ENCODE data around the gene AKR1C3. TPM values are rescaled to one million over a fixed set of nuclear protein-coding genes. Genes with fewer than 3 reads are reported as not detected.

AKR1C3 gene
- total RNA-seq, 1 donor from 2014 or later, result 45.4 TPM

- H3K9me3 ChIP-seq, result no peaks in the 10 kb centered on the region
- no peaks in the 10 kb centered on the region for H3K4me1 ChIP-seq
- no peak overlapping the region for H3K27ac ChIP-seq
Observed at GRCh38 chr10:5146920-5147254, 52.7 kb downstream of the AKR1C3 start.

DNA sequence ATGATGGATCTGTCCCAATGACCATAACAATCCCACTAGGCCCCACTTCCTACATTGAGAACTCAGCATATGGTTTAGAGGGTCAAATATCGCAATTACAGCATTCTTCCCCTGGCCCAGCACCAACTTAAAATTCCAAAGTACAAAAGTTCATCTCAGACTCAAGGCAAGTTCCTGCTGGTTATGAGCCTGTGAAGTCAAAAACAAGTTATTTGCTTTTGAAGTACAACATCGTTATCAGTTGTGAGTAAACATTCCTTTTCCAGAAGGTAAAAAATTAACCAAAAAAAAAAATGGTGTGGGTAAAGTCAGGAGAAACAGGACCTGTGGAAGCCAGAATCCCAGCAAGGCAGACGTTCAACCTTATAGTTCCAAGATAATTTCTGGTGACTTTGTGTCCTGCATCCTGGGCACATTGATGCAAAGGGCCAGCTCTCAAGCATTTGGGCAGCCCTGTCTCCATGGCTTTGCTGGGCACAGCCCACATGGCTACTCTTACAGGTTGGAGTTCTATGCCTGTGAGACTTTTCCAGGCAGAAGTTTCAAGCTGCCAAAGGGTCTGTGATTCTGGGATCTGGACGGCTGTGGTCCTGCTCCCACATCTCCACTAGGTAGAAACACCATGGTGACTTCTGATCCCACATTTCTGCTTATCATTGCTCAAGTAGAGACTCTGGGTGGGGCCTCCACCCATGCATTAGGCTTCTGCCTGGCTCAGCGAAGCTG, 53.2 kb downstream of the AKR1C3 start:
- Histone ChIP-seq H3K4me3 (no peak overlapping the region), H3K9me3 (no peaks in the 10 kb centered on the region), H3K27ac (no peak overlapping the region), H3K27me3 (no peaks in the 10 kb centered on the region), H3K36me3 (no peaks in the 10 kb centered on the region), H3K4me1 (no peaks in the 10 kb centered on the region)
- intact Hi-C loops (cut with DNase I), result no loop called here
- TF ChIP-seq POLR2A (IDR thresholded peaks at IDR 0.05) (no peak), CTCF (IDR thresholded peaks at IDR 0.05) (no peak), POLR2AphosphoS5 (IDR thresholded peaks at IDR 0.05; ENCODE audit: insufficient read depth in 1 of 2, low read depth in 1 of 2) (no peak)
- DNase-seq (ENCODE audit: extremely low spot score in 2 of 2), result no peak

More at GRCh38 chr10:5146920-5147254, 52.7 kb downstream of the AKR1C3 start:
- intact Hi-C loops (cut with DNase I), result no loop called here
- no peak for DNase-seq (ENCODE audit: extremely low spot score in 2 of 2)
- TF ChIP-seq CTCF (IDR thresholded peaks at IDR 0.05), result no peak
- H3K36me3 ChIP-seq, result no peaks in the 10 kb centered on the region
- H3K4me3 ChIP-seq, result no peak overlapping the region
- no peaks in the 10 kb centered on the region for H3K27me3 ChIP-seq

DNA sequence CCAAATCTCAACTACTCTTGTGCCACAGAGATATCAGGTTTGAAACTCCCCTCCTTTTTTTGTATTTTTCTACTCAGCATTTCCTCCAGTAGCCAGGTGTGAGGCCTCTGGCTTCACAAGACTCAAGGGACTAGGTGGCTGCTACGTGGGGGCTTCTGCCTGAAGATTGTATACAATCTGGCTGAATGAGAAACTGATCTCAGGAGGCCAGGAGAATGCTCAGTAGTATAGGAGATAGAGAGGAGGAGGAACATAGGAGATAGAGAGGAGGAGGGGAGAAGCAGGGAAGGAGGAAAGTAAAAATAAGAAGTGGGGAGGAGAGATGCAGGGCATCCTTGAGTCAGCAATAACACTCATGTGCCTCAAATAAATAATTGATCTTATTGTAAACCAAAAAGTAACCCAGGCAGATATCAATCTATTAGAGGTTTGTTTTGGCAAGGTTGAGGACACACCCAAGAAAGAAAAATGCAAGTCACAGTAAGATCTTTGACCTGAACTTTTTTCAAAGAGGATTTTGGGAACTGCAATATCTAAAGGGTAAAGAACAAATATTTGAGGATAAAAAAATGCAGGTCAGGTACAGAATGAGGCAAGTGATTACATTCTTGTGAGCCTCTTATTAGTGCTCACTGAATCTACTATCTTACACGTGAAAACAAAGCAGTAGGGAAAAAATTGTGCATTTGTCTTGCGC, 53.9 kb downstream of the AKR1C3 start:
- Histone ChIP-seq H3K4me3 (no peak overlapping the region), H3K36me3 (no peaks in the 10 kb centered on the region), H3K27ac (no peak overlapping the region), H3K9me3 (no peaks in the 10 kb centered on the region), H3K27me3 (no peaks in the 10 kb centered on the region), H3K4me1 (no peaks in the 10 kb centered on the region)
- DNase-seq (ENCODE audit: extremely low spot score in 2 of 2), result no peak
- TF ChIP-seq POLR2AphosphoS5 (IDR thresholded peaks at IDR 0.05; ENCODE audit: insufficient read depth in 1 of 2, low read depth in 1 of 2) (no peak), POLR2A (IDR thresholded peaks at IDR 0.05) (no peak), CTCF (IDR thresholded peaks at IDR 0.05) (no peak)
- intact Hi-C loops (cut with DNase I), result no loop called here

GRCh38 chr10:5148678-5149032, 54.4 kb downstream of the AKR1C3 start:
- no peak for DNase-seq (ENCODE audit: extremely low spot score in 2 of 2)
- H3K27ac ChIP-seq, result no peak overlapping the region
- intact Hi-C loops (cut with DNase I), result no loop called here
- no peak overlapping the region for H3K4me3 ChIP-seq
- H3K4me1 ChIP-seq, result no peaks in the 10 kb centered on the region
- no peaks in the 10 kb centered on the region for H3K36me3 ChIP-seq
- TF ChIP-seq POLR2AphosphoS5 (IDR thresholded peaks at IDR 0.05; ENCODE audit: insufficient read depth in 1 of 2, low read depth in 1 of 2) (no peak), CTCF (IDR thresholded peaks at IDR 0.05) (no peak), POLR2A (IDR thresholded peaks at IDR 0.05) (no peak)
- H3K27me3 ChIP-seq, result no peaks in the 10 kb centered on the region
- H3K9me3 ChIP-seq, result no peaks in the 10 kb centered on the region

DNA sequence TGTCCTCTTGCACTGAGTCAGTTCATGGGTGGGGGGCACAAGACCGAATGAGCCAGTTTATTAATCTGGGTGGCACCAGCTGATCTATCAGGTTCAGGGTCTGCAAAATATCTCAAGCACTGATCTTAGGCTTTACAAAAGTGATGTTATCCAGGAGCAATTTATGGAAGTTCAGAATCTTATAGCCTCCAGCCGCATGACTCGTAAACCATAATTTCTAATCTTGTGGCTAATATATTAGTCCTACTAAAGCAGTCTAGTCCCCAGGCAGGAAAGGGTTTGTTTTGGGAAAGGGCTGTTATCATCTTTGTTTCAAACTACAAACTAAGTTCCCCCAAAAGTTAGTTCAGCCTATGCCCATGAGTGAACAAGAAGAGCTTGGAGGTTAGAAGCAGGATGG, 56.9 kb downstream of the AKR1C3 start:
- no peak overlapping the region for H3K27ac ChIP-seq
- DNase-seq (ENCODE audit: extremely low spot score in 2 of 2), result no peak
- H3K4me1 ChIP-seq, result no peaks in the 10 kb centered on the region
- no peak overlapping the region for H3K4me3 ChIP-seq
- TF ChIP-seq POLR2AphosphoS5 (IDR thresholded peaks at IDR 0.05; ENCODE audit: insufficient read depth in 1 of 2, low read depth in 1 of 2) (no peak), POLR2A (IDR thresholded peaks at IDR 0.05) (no peak), CTCF (IDR thresholded peaks at IDR 0.05) (no peak)
- intact Hi-C loops (cut with DNase I), result no loop called here
- H3K9me3 ChIP-seq, result no peaks in the 10 kb centered on the region
- no peaks in the 10 kb centered on the region for H3K36me3 ChIP-seq
- H3K27me3 ChIP-seq, result no peaks in the 10 kb centered on the region
